Suprapubic skin (tissue), 4 donors: Measurements from ENCODE around the gene OSGIN1. TPM values are rescaled to one million over a fixed set of nuclear protein-coding genes. Genes with fewer than 3 reads are reported as not detected.

Experiments used
- DNase-seq, 2 donors: peaks; one replicate each; pipeline ENCODE4 v3.0.0-alpha.2; 2019; ENCODE audit warnings: low spot score in 2 of 2
- H3K27ac ChIP-seq: fragments of 200-600 bp; sonication (generic); one replicate; pipeline ENCODE4 v1.5.1; 2019
- H3K27me3 ChIP-seq: fragments of 200-600 bp; sonication (generic); one replicate; pipeline ENCODE4 v1.5.1; 2019
- H3K36me3 ChIP-seq: fragments of 200-600 bp; sonication (generic); one replicate; pipeline ENCODE4 v1.5.1; 2019
- H3K4me1 ChIP-seq: fragments of 200-600 bp; sonication (generic); one replicate; pipeline ENCODE4 v1.5.1; 2019
- H3K4me3 ChIP-seq: fragments of 200-600 bp; sonication (generic); one replicate; pipeline ENCODE4 v1.5.1; 2019; ENCODE audit warnings: mild to moderate bottlenecking
- H3K9me3 ChIP-seq: fragments of 200-600 bp; sonication (generic); one replicate; pipeline ENCODE4 v1.5.1; 2019
- CTCF ChIP-seq, 2 donors: fragments of 200-600 bp in 1 of 2; fragments of 450-650 bp in 1 of 2; sonication (generic) in 1 of 2; IDR thresholded peaks; one replicate each; pipeline ENCODE4 v1.5.1; 2016 to 2019; ENCODE audit warnings: antibody characterized with exemption in 2 of 2, mild to moderate bottlenecking in 1 of 2, moderate library complexity in 1 of 2
- EP300 ChIP-seq: sonication (generic); formaldehyde crosslinking; IDR thresholded peaks from one replicate; pipeline ENCODE4 v1.6.1; 2017; ENCODE audit warnings: antibody characterized with exemption
- POLR2A ChIP-seq, 2 donors: fragments of 450-650 bp; IDR thresholded peaks; one replicate each; pipeline ENCODE4 v1.6.1; 2017; ENCODE audit warnings: antibody characterized with exemption in 2 of 2, mild to moderate bottlenecking in 2 of 2, moderate library complexity in 2 of 2
- POLR2AphosphoS5 ChIP-seq, 3 donors: sonication (generic); formaldehyde crosslinking; IDR thresholded peaks; one replicate each; pipeline ENCODE4 v1.6.1; 2017; ENCODE audit warnings: antibody characterized with exemption in 3 of 3
- WGBS: methylation state at CpG from one replicate; pipeline ENCODE4 v1.1.5; 2018; 5-methylcytosine and 5-hydroxymethylcytosine counted together
- total RNA-seq, 4 donors: library from RNA; depleted of rRNA; stranded (reverse); fragments of >200 nt; gene quantifications; one replicate each; pipeline ENCODE4 v1.1.0, GENCODE V29; 2016

OSGIN1 gene
- total RNA-seq, 4 donors from 2014 or later, result 1.0 to 2.2 (median 1.5) TPM

DNA sequence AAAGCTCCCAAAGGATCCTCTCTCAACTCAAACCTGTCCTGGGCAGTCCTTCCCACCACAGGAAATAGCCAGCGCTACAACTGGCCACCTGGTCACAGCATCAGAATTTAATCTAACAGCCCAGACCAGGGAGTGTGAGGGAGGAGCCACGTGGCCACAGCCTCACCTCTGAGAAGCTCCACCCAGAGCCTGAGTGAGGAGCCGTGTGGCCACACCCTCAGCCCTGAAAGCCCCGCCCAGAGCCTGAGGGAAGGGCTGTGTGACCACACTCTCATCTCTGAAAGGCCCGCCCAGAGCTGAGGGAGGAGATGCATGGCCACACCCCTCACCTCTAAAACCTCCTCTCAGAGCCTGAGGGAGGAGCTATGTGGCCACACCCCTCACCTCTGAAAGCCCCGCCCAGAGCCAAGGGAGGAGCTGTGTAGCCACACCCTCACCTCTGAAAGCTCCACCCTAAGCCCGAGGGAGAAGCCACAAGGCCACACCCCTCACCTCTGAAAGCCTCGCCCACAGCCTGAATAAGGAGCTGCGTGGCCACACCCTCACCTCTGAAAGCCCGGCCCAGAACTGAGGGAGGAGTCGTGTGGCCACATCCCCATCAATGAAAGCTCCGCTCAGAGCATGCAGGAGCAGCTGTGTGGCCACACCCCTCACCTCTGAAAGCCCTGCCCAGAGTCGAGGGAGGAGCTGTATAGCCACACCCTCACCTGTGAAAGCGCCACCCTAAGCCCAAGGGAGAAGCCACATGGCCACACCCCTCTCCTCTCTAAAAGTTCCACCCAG, 60.9 kb downstream of the OSGIN1 start:
- Histone ChIP-seq H3K27ac (no peak overlapping the region), H3K27me3 (no peaks in the 10 kb centered on the region), H3K4me3 (no peak overlapping the region), H3K36me3 (no peaks in the 10 kb centered on the region), H3K9me3 (peaks cover 5% of the 10 kb centered on the region), H3K4me1 (no peaks in the 10 kb centered on the region)
- WGBS, result 22% methylated on average over 7 of the region's 14 CpGs
- no peak for DNase-seq
- TF ChIP-seq POLR2A (IDR thresholded peaks at IDR 0.05), result no peak
- no peak for TF ChIP-seq EP300
- TF ChIP-seq CTCF (IDR thresholded peaks at IDR 0.05), result no peak
- no peak for TF ChIP-seq POLR2AphosphoS5 (IDR thresholded peaks at IDR 0.05)

DNA sequence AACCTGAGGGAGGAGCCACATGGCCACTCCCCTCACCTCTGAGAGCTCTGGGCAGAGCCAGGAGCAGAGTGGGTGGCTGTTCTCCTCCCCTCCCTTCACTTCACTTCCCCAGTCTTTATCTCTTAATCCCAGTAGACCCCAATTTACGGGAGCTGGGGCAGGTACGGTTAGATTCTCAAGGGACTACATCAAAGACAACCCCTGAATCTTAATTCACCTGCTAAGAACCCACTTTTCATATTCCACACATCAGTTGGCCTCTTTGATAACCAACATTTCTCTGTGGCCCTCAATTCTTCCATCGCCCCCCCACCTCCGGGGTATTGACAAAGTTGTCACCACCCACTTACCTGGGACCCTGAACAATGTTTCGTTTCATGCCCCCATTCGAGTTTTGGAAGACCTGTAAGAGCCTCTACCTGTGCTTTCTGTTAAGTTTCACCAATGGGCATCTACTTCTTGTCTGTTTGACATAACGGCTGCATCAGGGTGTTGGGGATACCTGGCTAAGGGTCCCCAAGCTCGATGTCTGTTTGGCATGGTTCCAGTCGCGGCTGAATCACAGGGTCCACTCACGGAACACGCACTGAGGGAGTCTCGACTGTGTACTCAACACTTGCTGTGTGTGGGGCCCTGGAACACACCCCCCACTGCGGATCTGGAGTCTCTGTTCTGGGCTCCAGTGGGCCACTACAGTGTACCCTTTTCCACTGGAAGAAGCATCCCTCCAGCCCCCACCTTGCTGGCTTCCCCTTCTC, 61.7 kb downstream of the OSGIN1 start:
- no peak for DNase-seq
- H3K4me3 ChIP-seq, result no peak overlapping the region
- peaks cover 5% of the 10 kb centered on the region for H3K9me3 ChIP-seq
- WGBS, result 67% methylated on average over 14 of the region's 14 CpGs
- H3K27ac ChIP-seq, result no peak overlapping the region
- peaks cover 1% of the 10 kb centered on the region for H3K27me3 ChIP-seq
- no peaks in the 10 kb centered on the region for H3K4me1 ChIP-seq
- H3K36me3 ChIP-seq, result no peaks in the 10 kb centered on the region
- no peak for TF ChIP-seq CTCF (IDR thresholded peaks at IDR 0.05)
- TF ChIP-seq EP300, result no peak
- TF ChIP-seq POLR2AphosphoS5 (IDR thresholded peaks at IDR 0.05), result no peak
- no peak for TF ChIP-seq POLR2A (IDR thresholded peaks at IDR 0.05)

DNA sequence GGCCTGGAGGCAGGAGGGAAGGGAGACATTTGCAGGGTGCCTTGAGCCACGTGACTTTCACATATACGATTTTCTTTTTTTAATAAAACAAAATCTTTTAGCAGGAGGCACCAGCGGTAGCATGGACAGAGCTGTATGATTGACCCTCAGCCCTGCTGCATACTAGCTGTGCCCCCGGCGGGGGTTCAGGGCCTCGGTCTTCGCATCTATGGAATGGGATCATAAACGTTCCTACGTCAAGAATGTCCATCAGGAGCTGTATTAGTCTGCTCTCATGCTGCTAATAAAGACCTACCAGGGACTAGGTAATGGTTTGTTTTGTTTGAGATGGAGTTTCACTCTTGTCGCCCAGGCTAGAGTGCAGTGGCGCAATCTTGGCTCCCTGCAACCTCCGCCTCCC, 62.4 kb downstream of the OSGIN1 start:
- no peak for DNase-seq
- H3K4me1 ChIP-seq, result no peaks in the 10 kb centered on the region
- peaks cover 5% of the 10 kb centered on the region for H3K9me3 ChIP-seq
- peaks cover 3% of the 10 kb centered on the region for H3K27me3 ChIP-seq
- H3K27ac ChIP-seq, result no peak overlapping the region
- no peak for TF ChIP-seq EP300
- TF ChIP-seq POLR2A (IDR thresholded peaks at IDR 0.05), result no peak
- TF ChIP-seq POLR2AphosphoS5 (IDR thresholded peaks at IDR 0.05), result no peak
- TF ChIP-seq CTCF (IDR thresholded peaks at IDR 0.05), result no peak
- WGBS, result 84% methylated on average over 12 of the region's 12 CpGs
- H3K36me3 ChIP-seq, result no peaks in the 10 kb centered on the region
- no peak overlapping the region for H3K4me3 ChIP-seq

Other genes starting within 250 kb of the OSGIN1 start
- gene HSBP1, start 145.3 kb upstream of the OSGIN1 start, total RNA-seq, result 10 to 100 TPM; 13.4 to 22.0 (median 17.2) TPM
- gene MLYCD, start 54.1 kb upstream of the OSGIN1 start, total RNA-seq, result 10 to 100 TPM in 1 of 4 donors, 1 to 10 TPM in 3; 4.4 to 23.7 (median 5.7) TPM
- not detected for gene NECAB2, start 15.0 kb downstream of the OSGIN1 start, total RNA-seq
- gene SLC38A8, start 89.6 kb downstream of the OSGIN1 start, total RNA-seq, result not detected
- gene MBTPS1, start 163.7 kb downstream of the OSGIN1 start, total RNA-seq, result 100 to 1,000 TPM in 1 of 4 donors, 10 to 100 TPM in 3; 70.0 to 116 (median 86.5) TPM
- gene HSDL1, start 191.9 kb downstream of the OSGIN1 start, total RNA-seq, result 10 to 100 TPM in 3 of 4 donors, 1 to 10 TPM in 1; 8.3 to 22.8 (median 12.4) TPM
- under 1 TPM in 2 of 4 donors, not detected in 2; 0.72 to 0.89 TPM for gene DNAAF1, start 192.1 kb downstream of the OSGIN1 start, total RNA-seq
- 10 to 100 TPM; 46.7 to 75.5 (median 55.2) TPM for gene TAF1C, start 233.8 kb downstream of the OSGIN1 start, total RNA-seq
- gene ADAD2, start 237.9 kb downstream of the OSGIN1 start, total RNA-seq, result 1 to 10 TPM in 3 of 4 donors, not detected in 1; 1.9 to 2.6 (median 2.4) TPM